GM12872 (cell line): ENCODE results near the gene HSCB.

Source experiments
- CTCF ChIP-seq: IDR thresholded peaks from 3 replicates; pipeline ENCODE4 v1.5.1; 2011; ENCODE audit warnings: low read depth, mild to moderate bottlenecking, low read length, moderate library complexity; ENCODE audit not compliant: insufficient read depth

Gene HSCB

GRCh38 chr22:28711820-28712777, 29.7 kb upstream of the HSCB start:
- TF ChIP-seq CTCF = no peak

DNA sequence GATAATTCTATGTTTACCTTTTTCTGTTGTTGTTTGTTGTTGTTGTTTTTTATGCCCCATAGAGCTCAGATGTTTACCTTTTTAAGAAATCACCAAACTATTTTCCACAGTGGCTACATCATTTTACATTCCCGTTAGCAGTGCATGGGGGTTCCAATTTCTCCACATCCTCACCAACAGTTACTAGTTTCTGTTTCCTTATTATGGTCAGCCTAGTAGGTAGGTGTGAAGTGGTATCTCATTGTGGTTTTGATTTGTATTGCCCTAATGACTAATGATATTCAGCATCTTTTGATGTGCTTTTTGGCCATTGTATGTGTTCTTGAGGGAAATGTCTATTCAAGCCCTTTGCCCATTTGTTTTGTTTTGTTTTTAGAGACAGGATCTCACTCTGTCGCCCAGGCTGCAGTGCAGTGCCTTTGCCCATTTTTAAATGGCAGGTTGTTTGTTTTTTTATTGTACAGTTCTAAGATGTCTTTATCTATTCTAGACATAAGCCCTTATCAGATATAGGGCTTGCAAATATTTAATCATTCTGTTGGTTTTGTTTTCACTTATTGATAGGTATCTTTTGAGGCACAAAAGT, 27.7 kb upstream of the HSCB start:
- no peak for TF ChIP-seq CTCF

DNA sequence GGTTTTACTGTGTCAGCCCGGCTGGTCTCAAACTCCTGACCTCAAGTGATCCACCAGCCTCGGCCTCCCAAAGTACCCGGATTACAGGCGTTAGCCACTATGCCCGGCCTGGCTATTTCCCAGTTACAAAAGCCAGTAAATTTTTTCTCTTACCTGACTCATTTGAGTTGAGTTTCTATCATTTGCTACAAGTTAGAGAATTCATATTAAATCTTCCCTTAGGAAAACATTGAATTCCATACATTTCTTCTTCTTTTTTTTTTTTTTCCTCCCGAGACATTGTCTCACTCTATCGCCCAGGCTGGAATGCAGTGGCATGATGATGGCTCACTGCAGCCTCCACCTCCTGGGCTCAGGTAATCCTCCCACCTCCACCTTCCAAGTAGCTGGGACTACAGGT, 26.2 kb upstream of the HSCB start:
- no peak for TF ChIP-seq CTCF

- TF ChIP-seq CTCF = no peak
These were observed 25.2 kb upstream of the HSCB start for GRCh38 chr22:28716686-28717085.

DNA sequence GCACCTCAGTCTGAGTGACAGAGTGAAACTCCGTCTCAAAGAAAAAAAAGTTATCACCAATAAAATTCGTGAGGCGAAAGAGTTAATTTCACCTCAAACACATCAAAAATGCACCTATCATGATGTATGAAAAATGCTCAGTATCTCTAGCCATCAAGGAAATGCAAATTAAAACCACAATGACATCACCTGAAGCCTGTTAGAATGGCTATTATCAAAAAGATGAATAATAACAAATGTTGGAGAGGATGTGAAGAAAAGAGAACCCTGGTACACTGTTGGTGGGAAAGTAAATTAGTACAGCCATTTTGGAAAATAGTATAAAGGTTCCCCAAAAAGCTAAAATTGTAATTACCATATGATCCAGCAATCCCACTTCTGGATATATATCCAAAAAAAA, 23.8 kb upstream of the HSCB start:
- TF ChIP-seq CTCF = no peak

DNA sequence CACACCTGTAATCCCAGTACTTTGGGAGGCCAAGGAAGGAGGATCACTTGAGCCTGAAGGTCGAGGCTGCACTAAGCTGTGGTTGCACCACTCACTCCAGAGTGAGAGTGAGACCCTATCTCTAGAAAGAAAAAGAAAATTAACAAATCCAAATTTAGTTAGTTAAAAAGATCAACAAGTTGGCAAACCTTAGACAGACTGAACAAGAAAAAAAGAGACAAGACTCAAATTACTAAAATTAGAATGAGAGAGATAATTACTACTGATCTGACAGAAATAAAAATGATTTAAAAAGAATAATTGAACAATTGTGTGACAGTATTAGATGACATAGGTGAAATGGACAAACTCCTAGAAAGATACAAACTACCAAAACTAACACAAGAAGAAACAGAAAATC, 13.8 kb upstream of the HSCB start:
- TF ChIP-seq CTCF = no peak

GRCh38 chr22:28728621-28729313, 13.1 kb upstream of the HSCB start:
- TF ChIP-seq CTCF = no peak
